ENCODE results near the gene SGSM1. TPM values are rescaled to one million over a fixed set of nuclear protein-coding genes. Genes with fewer than 3 reads are reported as not detected.

The SGSM1 gene
- polyA plus RNA-seq, 5 donors, result 2.8 to 4.7 (median 4.2) TPM

DNA sequence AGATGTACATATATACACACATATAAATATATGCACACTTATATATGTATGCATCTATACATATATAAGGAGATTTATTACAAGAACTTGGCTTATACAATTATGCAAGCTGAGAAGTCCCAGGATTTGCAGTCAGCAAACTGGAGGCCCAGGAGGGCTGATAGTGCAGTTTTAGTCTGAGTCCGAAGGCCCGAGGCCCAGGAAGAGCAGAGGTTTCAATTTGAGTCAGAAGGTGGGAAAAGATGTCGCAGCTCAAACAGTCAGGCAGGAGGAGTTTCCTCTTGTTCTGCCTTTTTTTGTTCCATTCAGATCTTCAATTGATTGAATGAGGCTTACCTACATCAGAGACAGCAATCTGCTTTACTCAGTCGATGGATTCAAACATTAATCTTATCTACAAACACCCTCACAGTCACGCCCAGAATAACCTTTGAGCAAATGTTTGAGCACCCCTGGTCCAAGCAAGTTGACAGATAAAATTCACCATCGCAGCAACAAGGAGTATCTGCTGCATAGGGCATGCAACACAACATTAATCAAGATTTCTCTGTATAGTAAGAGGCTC, 4.0 kb upstream of the SGSM1 start:
- no peak for DNase-seq

DNA sequence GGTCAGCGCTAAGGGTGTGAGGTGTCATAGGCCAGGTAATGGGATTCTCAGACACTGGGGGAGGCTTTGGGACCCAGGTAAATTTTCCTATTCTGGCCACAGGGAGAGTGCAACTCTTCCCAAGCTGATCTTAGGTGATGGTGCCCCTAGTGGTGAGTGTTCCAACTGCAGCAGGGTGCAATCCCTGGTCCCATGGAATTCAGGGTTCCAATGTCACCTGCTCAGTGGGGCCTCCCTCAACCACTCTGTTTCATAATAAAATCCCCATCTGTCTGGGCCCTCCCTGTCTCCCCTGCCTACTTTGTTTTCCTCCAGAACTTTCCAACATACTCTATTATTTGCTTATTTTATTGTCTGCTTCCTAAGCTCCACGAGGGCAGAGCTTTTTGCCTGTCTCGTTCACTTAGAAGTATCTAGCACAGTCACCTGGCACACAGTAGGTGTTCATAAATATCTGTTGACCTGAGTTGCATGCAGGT, 2.9 kb upstream of the SGSM1 start:
- DNase-seq, result no peak

DNA sequence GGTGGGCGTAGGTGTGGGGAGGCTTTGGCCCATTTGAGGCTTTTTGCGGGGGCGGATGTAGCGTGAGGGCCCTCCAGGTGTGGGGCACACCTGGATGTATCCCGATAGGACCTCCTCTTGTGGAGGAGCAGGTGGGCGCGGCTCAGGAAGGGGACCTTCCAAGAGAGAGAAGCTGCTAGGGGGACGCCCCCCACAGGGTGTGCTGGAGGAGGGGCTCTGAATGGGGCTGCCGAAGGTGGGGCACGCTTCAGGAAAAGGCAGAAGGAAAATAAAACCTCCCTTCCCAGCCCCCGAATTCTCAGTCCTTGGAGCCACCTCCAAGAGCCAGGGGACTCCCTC, 621 bp downstream of the SGSM1 start:
- DNase-seq, result no peak

DNA sequence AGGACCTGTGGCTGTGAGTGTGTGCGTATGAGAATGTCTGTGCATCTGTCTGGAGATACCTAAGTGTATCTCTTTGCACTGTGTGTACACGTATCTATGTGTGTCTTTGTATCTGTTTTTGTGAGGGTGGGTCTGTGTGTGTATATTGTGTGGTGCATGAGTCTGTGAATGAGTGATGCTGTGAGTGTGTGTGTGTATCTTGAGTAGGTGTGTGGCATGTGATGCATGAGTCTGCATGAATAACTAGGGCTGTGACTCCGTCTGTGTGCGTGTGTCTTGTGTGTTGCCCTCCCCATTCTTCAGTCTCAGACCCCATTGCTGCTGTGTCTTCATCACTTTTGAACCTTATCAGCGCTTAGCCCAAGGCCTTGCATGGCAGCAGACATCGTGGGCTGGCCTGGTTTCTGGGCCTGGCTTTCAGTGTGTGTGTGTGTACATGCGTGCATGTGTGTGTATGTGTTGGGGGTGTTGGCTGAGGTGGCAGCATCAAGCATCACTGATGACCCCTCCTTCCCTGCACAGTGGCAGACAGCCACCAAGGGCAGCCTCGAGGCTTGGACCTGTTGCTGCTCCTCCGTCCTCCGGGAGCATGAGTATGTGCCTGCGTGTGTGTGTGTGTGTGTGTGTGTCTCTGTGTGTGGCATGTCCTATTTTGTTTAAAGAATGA, 1.4 kb downstream of the SGSM1 start:
- DNase-seq, result no peak

DNA sequence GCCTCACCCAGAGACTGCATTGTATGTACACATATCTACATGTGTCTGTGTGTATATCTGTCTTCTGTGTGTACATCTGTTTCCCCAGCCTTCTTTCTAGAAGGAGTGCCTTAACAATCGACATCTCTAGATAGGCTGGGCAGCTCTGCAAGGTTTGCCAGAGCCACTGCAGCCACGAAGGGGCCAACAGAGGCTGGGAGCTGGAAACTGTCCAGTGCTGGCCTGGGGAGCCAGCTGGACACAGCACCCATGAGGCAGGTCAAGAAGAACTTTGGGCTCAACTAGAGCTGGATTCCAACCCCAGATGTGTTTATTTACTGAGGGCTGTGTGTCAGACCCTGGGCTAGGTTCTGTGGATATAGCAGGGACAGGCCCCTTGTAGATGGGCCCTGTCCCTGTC, 3.3 kb downstream of the SGSM1 start:
- no peak for DNase-seq

DNA sequence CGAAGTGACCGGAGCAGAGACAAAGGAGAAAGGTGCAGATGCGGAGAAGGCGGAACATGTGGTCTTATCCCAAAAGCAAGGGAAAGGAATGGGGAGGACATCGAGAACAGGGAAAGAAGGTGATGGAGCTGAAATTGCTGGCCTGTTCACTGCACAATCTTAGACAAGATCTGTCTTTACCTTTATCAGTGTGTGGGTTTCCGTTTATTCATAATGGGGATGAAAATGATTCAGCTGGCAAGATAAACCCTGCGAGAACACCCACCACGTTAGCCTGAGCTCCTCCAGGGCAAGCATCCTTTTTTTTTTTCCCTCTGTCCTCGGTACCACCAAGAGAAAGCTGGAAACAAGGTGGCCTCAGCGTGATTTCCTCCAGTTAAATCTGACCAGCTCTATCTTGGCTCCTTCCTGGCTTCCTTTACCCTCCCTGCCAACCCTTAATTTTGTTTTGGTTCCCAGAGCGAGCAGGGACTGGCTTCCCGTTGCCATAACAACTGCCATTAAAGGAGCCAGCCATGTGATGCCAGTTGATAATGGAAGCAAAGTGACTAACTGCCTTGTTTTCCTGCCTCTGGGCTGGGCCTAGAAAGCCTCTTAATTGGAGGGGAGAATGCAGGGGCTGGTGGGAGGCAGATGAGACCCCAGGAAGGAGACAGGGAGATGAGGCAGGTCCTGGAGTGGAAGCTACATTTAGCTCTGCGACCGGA, 4.2 kb downstream of the SGSM1 start:
- no peak for DNase-seq

DNA sequence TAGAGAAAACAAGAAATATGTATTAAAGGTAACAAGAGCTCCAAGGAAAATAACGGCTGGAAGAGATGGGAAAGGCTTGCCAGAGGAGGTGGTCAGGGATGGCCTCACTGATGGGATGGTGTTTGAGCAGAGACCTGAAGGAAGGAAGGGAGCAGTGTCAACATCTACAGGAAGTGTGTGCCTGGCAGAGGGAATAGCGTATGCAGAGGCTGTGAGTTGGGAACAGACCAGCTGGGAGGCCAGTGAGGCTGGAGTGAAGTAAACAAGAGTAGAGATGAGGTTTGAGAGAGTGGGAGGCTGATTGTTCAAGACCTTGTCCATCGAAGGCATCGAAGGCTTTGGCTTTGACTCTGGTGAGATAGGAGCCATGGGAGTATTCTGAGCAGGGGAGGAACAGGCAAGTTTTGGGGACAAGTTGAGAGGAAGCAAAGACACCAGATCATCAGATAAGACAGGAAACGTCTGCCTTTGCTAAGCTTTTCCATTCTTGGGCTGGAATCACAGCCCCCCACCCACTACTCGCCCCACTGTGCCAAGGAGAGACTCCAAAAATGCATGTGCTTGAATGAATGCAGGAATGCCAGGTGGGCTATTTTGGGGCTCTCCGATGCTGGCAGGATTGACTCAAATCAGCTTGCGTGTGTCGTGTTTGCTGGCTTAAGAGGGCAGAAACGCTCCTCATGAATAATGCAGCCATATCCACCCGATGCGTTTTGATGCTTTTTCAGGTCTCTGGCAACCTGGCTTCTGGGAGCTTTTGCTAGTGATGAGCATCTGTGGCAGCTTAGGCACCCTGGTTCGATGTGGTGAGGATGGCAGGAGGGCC, 7.2 kb downstream of the SGSM1 start:
- no peak for DNase-seq

DNA sequence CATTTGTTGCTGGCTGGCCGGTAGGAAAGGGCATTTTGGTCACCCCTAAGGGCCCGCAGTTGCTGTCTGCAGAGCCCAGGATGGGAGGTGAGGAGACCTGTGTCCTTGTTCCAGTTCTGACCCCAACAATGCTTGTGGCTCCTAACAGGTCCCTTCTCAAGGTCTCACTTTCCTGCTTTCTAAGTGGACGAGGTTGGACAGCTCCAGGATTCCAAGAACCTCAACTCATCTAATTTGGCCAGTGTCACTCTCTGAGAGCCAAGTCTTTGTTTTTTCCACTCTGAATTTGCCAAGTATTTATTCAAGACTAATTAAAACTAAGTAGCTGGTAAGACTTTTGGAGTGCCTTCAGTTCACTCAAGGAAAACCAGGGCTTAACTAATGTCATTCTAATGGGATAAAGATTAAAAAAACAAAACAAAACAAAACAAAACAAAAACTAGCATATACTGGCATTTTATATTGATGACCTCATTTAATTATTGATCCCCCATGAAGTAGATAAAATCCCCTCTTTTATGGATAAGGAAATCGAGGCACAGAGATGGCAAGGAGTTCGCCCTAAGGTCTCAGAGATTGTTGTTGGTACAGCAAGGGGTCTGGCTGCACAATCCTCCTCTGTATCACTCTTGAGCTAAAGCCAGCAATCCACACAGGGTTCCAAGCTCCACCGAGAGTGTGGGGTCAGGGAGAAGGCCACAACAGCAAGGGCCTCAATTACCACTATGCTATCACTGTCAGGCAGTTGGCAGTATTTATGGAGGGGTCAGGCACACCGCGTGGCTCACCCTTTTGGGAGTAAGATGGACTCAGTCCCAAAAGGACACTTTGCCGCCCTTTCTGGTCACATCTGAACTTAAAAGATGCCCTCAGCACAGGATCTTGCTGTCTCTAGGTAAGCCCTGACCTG, 8.1 kb downstream of the SGSM1 start:
- no peak for DNase-seq

DNA sequence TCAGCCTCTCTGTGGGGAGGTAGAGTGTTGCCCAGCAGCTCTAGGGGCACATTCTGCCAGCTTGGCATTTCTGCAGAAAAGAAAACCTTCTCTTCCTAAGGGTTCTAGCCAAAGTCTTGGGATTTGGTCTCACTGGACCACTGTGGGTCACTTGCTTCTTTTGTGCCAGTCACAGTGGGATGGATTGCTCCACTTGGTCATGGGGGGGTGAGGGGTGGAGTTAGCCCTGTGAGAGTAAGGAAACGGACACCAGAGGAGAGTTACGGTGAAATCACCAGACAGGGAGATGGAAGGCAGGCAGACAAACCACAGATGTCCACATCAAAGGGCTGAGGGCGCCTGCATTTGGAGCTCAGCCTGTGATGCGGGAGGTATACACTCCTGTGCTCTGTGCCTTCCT, 10.8 kb downstream of the SGSM1 start:
- no peak for DNase-seq

DNA sequence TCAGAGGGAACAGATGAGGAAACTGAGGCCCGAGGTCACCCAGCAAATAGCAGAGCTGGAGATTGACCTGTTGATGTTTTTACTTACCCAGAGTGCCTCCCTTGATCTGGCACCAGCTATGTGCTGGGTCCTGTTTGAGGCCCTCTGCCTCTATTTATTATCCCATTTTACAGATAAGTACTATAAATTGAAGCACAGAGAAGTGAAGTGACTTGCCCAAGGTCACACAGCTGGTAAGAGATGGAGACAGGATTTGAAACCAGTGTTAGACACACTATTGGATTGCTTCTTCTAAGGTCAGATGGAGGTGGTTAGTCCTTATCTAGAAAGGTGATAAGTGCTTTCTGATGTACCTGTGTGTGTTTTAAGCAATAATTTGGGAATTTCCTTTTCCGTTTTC, 13.5 kb downstream of the SGSM1 start:
- no peak for DNase-seq

DNA sequence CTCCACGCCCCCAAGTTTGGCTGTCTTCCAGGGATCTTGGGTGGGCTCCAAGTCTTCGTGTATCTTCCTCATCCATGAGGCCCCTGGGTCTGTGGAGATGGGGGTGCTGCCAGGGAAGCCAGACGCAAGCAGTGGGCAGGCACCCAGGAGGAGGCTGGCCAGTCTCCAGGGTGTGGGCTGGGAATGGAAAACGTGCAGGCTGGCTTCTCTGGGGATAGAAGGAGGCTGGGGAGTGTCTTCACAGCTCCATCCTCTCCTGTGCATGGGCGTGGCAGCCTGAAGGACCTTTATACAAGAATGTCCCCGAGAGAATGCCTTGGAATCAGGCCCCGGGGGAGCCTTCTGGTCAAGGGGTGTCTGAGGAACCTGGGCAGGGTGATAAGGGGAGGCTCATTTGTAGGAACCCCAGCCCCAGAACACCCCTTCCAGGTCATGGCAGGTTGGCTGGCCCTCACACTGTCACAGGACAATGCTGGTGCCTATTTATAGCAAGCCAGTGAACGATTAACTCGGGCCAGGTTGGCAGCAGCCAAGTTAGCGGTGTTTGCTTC, 14.0 kb downstream of the SGSM1 start:
- peak; percentile 37 to 63 for DNase-seq

DNA sequence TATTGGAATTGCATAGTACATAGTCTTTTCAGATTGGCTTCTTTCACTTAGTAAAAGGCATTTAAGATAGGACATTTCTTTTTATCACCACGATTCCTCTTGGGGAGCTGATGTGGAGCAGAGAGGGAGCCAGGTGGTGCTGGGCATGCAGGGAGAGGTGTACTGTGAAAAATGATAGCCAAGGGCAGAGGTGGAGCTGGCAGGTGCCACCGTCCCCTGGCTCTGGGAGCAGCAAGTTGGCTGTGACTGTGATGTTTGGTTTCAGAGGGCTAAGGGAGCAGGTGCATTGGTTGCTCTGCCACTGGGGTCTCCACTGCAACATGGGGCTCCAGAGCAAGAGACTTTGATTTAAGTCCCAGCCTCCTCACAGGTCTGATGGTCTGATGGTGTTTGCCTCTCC, 16.5 kb downstream of the SGSM1 start:
- DNase-seq, result no peak

DNA sequence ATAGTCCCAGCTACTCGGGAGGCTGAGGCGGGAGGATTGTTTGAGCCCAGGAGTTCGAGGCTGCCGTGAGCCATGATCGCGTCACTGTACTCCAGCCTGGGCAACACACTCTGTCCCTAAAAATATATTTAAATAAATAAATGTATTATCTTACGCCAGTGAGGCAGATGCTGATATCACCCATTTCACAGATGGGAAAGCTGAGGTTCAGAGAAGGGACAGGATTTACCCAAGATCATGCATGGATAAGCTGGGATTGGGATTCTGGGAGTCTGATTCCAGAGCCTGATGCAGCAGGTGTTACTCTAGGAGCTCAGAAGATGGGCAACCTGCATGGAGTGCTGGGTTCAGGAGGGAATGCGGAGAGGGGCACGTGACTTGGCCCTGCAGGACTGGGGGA, 17.8 kb downstream of the SGSM1 start:
- no peak for DNase-seq

DNA sequence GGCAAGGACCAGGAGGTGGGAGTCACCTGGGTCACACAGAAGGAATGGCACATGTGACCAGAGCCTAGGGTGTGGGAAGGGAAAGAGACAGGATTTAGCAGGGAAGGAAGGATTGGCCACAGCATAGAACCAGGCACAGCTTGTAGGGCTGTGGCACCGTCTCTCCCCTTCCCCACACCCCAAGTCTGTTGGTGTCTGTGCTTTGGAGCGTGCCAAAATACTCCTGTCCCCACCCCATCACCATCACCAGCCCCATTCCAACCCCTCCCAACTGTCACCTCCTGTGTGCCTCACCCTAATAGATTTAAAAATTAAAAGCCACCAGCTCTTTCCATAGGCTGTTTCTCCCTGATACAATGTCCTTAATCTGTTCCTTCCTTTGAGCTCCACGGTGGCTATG, 18.2 kb downstream of the SGSM1 start:
- no peak for DNase-seq

DNA sequence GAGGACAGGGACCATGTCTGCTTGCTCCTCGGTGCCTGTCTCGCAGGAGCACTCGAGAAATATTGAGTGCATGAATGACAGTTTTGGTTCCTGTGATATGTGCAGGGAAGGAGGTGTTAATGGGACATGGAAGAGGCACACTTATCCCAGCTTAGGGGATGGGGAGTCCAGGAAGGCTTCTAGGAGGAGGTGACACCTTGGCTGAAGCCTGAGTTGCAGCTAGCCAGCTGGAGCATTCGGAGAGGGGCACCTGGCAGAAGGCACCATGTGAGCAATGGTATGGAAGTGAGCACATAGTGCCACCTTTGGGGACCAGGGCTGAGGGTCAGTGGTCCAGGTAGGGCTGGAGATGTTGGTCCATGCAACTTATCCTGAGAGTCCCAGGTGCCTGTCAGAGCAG, 18.9 kb downstream of the SGSM1 start:
- DNase-seq, result no peak

DNA sequence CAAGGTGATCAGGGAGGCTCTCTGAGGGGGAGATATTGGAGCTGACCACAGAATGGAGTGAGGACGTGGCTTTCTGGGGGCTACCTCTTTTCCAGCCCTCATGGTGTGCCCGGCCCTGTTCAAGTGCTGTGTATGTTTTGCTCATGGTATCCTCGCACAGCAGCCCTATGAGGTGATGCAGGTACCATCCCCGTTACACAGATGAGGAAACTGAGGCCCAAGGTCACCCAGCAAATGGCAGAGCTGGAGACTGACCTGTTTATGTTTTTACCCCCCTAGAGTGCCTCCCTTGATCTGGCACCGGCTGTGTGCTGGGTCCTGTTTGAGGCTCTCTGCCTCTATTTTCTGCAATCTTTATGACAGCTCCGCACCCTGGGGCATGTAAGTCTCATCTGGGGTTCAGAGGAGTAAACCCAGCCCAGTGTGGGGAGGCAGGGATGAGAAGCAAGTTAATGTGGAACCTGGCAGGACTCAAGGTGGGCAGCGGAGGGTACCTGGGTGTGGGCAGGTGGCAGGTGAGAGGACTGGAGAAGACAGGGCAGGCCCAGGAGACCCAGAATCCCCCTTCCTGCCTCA, 20.8 kb downstream of the SGSM1 start:
- no peak for DNase-seq

DNA sequence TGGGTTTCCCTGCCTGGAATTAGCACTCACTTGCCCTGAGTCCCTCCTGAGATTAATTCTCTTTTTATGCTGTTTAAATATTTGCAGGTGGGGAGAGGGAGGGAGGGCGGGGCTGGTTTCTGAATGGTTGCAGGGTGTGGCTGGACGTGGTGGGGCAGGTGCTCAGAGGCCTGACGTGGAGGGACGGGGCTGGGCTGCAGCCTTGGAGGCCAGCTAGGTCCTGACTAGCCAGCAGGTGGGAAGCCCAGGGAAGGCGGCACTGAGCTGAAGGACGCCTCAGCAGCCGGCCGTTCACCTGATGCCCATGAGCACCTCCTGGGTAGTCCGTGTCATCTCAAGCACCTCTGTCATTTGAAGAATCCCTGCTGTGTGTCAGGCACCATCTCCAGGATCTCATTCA, 21.3 kb downstream of the SGSM1 start:
- DNase-seq, result peak; percentile 28 to 40

DNA sequence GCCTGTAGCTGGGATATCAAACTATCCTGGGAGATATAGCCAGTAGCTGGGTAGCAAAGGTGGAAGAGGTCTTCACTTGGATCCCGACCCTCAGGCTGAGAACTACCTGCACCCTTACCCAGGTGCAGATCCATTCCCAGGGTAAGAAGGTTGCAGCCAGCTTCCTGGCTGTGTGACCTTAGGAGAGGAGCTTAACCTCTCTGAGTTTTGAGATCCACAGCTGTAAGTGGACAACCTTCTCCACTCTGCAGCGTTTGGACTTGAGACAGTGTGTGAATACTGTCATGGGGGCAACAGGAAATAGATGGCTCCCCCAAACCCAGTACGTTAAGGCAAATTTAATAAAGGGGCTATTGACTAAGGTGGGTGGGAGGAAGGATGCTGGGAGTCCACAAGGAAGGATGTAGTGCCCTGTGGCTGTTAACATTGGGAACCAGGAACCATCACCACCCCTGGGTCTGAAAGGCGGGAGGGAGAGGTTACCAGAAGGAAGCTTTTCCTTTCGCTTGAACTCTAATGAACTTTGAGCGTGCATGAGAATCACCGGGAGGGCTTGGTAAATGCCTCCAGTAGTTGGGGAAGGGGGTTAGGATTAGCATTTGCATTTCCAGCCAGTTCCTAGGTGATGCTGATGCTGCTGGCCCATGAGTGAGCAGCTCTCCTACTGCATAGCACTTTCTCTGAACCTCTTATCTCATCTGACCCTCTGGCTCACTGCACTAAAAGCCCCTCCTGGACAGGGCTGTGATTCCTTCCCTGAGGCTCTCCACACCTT, 24.4 kb downstream of the SGSM1 start:
- no peak for DNase-seq

DNA sequence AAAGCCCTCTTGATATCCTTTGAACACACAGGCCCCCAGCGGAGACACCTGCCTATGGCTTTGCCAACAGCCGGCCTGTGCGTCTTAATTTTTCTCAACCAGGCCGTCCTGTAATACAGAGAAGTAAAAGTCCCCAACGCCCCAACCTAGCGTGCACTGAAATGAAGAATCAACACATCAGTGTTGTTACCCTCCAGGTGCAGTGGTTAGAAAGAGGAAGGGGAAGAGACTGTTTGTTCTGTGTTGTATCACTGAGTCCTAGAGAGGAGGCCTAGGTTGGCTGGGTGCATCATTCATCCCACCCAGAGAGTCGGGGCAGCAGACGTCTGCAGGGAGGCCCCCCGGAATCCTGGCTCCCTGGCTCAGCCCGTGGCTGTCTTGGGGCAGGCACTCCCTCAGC, 25.7 kb downstream of the SGSM1 start:
- DNase-seq, result no peak

Data from right lung (tissue), 5 donors.